ENCODE data around the gene LRMDA.

DNA sequence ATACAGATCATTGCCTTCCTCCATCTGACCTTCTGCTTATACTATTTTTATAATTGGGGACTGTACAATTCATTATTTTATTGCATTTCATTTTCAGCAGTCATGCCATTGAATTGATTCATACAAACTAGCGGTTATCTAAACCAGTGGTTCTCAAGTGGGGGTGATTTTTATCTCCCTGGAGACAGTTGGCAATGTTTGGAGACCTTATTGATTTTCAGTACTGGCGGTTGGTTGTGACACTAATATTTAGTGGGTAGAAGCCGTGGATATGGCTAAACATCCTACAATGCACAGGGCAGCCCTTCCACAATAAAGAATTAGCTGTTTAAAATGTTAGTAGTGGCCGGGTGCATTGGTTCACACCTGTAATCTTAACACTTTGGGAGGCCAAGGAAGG, 765.9 kb downstream of the LRMDA start:
- no peak for TF ChIP-seq POLR2A (IDR thresholded peaks at IDR 0.05)
- TF ChIP-seq, protein P1, sequence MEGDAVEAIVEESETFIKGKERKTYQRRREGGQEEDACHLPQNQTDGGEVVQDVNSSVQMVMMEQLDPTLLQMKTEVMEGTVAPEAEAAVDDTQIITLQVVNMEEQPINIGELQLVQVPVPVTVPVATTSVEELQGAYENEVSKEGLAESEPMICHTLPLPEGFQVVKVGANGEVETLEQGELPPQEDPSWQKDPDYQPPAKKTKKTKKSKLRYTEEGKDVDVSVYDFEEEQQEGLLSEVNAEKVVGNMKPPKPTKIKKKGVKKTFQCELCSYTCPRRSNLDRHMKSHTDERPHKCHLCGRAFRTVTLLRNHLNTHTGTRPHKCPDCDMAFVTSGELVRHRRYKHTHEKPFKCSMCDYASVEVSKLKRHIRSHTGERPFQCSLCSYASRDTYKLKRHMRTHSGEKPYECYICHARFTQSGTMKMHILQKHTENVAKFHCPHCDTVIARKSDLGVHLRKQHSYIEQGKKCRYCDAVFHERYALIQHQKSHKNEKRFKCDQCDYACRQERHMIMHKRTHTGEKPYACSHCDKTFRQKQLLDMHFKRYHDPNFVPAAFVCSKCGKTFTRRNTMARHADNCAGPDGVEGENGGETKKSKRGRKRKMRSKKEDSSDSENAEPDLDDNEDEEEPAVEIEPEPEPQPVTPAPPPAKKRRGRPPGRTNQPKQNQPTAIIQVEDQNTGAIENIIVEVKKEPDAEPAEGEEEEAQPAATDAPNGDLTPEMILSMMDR (IDR thresholded peaks at IDR 0.05) = no peak
- TF ChIP-seq EP300 (IDR thresholded peaks at IDR 0.05; ENCODE audit: low read depth) = no peak

Data from transverse colon (tissue), 3 donors.